Upper lobe of left lung (tissue), 4 donors: Measurements from ENCODE around the gene ROBO1.

ENCODE experiments used
- EP300 ChIP-seq, 4 donors: sonication (generic); formaldehyde crosslinking; IDR thresholded peaks; one replicate each; pipeline ENCODE4 v1.5.1; 2017; ENCODE audit warnings: antibody characterized with exemption in 4 of 4, control low read depth in 2 of 4
- POLR2A ChIP-seq, 4 donors: fragments of 450-650 bp; IDR thresholded peaks; one replicate each; pipeline ENCODE4 v1.5.1; 2016 to 2017; ENCODE audit warnings: antibody characterized with exemption in 4 of 4, mild to moderate bottlenecking in 2 of 4
- TF ChIP-seq, protein P1 (sequence below), 6 experiments: fragments of 450-650 bp in 4 of 6; fragments of 200-600 bp in 2 of 6; sonication (generic) in 2 of 6; IDR thresholded peaks; one replicate each; pipeline ENCODE4 v1.5.1; 2016 to 2019; ENCODE audit warnings: antibody characterized with exemption in 6 of 6

DNA sequence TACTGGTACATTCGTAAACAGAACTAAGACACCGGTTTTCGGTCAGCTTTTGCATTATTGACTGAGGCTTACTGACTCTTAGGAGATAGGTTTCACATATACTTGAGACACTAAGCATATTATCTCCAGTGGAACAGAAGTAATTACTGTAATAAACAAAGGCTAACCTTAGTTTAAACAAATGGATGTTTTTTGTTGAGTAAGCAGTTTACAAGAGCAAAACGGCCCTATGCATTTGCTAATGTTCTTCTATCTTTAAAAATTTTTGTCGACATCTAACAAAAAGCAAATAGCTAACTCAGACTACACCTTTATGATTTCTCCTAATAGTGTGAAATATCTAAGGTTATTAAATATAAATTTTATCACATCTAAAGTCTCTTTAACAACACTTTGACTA lies 664.5 kb downstream of the ROBO1 start:
- no peak for TF ChIP-seq POLR2A (IDR thresholded peaks at IDR 0.05)
- TF ChIP-seq, protein P1, sequence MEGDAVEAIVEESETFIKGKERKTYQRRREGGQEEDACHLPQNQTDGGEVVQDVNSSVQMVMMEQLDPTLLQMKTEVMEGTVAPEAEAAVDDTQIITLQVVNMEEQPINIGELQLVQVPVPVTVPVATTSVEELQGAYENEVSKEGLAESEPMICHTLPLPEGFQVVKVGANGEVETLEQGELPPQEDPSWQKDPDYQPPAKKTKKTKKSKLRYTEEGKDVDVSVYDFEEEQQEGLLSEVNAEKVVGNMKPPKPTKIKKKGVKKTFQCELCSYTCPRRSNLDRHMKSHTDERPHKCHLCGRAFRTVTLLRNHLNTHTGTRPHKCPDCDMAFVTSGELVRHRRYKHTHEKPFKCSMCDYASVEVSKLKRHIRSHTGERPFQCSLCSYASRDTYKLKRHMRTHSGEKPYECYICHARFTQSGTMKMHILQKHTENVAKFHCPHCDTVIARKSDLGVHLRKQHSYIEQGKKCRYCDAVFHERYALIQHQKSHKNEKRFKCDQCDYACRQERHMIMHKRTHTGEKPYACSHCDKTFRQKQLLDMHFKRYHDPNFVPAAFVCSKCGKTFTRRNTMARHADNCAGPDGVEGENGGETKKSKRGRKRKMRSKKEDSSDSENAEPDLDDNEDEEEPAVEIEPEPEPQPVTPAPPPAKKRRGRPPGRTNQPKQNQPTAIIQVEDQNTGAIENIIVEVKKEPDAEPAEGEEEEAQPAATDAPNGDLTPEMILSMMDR (IDR thresholded peaks at IDR 0.05): no peak
- TF ChIP-seq EP300 (IDR thresholded peaks at IDR 0.05): no peak
